Measurements from ENCODE around the gene CCDC182.

Gene CCDC182

DNA sequence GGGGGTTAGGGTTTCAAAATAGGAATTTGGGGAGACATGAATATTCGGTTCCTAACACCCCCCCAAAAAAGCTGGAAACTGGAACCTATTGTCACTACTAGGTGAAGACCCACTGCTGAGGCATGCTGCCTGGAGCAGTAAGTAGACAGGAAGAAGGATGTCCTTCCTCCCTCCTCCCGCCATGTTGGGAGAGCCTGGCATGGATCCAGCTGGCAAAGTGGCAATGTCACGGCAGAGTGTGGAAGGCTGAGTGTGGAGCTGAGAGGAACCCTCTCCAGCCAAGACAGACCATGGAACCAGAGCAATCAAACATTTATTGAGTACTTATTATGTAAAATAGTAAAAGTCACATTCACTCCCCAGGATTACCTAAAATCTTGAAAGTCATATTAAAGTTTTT, 49.0 kb downstream of the CCDC182 start:
- no peak for DNase-seq

All from stimulated activated CD4-positive, alpha-beta T cell treated with anti-CD3 and anti-CD28 coated beads, Interleukin-4, amount 100 ng/mL, for 1 hour (primary cell).